Measurements from ENCODE around the gene CHST9.

CHST9 gene

DNA sequence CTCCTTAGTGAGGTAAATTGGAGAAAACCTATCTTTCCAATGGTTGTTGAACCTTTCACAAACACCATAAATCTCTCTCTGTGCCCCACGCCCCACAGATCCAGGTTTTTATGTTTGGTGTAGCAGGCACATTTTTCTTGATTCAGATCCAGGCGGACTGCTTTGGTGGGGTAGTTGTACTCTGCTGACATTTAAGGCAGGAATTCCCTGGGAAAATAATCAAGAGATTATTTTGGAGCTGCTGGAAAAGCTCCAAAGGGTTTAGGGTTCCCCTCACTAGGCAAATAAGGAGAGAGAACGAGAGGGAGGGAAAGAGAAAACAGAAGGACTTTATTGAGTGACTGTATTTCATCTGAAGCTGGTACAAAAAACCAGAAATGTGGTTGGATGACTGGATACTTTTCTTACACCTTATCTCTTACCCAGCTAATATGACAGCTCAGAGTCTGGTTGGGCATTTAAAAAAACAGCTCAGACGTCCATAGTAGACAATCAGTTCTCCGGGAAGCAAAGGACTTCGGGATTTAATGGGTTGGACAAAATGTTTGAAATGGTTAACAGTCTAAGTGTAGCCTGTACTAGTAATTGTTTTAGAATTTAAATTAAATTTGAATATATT is 316.0 kb downstream of the CHST9 start:
- DNase-seq (ENCODE audit: low read depth in 2 of 3, low spot score in 1 of 3) = no peak

DNA sequence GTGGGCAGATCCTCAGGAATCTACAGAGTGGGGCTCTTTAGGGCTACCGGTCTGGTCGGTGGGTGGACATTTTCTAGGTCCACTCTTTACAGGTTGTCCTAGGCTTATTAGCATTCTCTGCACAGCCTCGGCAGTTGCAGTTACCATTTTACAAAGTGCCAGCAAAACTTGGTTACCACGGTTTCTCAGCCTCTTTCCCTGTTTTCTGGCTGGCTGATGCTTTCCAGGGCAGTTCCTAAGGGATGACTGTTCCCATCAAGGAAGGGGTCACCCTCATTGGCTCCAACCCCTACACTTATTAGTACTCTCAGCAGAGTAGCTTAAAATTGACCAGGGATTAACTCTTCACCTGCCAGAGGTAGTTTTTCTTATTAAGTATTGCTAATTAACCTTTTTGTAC is 317.6 kb downstream of the CHST9 start:
- DNase-seq (ENCODE audit: low read depth in 2 of 3, low spot score in 1 of 3) = no peak

DNA sequence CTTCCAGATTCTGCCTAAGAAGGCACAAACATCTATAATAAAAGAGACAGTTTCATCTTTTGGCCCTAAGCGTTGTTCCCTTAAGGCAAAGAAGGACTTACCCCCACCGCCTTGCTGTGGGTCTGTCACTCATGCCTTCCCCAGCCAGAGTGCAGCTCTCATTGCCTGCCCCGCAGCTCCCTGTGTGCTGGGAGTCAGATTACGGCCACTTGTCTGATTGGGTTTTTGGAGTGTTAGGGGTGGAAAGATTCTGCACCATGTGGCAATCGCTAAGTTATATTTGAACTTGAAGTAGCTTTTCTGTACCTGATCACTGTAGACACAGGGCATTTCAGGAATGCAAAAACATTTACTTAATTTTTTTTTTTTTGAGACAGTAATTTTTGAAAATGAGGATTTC is 319.6 kb downstream of the CHST9 start, which contains the start of gene AQP4:
AQP4 (minus strand) TSS at position 151 of the 400 bp plus-strand sequence; CDS start at position 133, 18 bp downstream.
- no peak for DNase-seq (ENCODE audit: low read depth in 2 of 3, low spot score in 1 of 3)

DNA sequence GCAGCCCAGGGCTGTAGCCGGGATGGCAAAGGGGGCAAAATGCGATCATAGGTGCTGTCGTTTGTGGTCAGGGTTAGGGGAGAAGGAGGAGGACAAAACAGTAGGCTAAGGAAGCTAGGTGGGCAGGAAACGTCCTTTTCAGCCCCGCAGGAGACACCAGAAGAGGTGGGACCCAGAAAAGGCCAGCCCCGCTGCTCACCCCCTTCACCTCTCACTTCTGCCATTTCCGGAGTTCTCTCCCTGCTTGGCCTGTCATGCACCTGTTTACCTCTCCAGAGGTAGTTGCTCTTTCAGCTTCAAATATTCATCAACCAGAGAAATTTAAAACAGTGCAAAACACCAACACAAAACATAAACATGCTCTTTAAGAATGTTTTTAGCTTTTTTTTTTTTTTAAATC is 320.4 kb downstream of the CHST9 start:
- no peak for DNase-seq (ENCODE audit: low read depth in 2 of 3, low spot score in 1 of 3)

DNA sequence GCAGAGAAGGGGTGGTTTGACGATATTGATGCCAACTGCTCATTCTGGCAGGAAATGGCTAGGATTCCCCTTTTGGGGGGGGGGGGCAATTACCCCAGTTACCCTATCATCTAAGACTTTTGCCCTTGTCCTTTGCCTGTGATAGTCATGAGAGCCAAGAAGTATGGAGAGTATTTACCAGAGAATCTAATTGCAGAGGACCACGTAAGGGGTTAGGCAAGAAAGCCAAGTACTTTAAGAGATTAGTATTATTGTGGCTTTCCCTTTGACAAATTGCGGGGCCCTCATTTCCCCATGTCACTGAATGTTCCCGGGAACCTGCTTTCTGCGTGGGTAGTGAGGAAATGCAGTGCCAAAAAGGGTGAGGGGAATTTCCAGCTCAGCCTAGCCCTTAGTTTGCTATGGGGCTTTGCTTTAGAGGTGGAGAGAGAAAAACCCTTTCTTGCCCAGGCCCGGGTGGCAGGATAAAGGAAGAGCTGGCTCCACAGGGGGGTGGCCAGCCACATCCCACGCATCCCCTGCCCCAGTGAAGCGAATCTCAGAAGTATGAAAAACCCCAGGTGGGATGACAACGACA is 321.1 kb downstream of the CHST9 start:
- DNase-seq (ENCODE audit: low read depth in 2 of 3, low spot score in 1 of 3) = no peak

DNA sequence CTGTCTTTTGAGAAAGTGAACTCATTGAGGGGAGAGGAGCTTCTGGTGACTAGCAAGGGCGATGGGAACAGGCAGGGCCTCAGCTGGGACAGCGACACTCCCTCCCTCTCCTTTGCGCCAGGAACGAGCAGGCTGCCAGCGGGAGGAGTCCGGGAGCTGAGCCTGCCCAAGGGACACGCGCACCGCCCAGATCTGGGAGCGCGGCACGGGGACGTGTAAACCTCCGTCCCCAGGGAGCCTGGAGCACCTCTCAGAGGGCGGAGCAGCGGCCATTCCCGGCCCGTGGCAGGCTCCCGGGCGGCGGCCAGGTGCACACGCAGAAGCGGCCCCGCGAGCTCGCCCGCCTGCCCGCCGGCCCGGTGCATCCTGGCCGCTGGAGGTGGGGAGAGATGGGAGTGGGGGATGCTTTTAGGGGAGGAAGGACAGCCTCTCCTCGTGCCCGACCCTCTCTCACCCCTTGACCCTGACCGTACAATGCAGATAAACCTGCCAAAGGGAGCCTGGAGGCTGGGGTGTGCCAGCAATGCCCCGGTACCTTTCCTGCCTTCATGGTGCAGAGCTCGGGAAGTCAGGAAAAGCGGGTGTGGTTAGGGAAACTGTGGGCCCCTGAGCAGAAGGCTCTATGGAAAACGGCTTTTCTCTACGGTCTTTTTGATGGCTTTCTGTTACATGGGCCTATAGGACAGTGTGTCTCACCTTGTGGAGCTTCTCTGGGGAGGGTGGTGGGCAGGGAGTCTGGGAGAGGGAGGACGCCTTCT is 321.8 kb downstream of the CHST9 start:
- DNase-seq (ENCODE audit: low read depth in 2 of 3, low spot score in 1 of 3) = no peak

DNA sequence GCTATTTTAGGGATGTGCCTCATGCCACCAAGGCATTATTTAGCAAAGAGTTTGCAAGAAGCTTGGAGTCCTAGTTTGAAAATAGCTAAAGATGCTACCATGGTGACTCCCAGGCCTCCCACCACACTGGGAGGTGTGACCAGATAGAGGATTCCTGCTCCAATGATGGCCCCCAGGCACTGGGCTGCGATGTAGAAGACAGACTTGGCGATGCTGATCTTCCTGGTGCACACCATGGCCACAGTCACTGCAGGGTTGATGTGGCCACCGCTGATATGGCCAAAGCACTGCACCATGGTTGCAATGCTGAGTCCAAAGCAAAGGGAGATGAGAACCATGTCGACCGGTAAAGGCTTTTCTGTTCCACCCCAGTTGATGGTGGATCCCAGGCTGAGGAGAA is 323.0 kb downstream of the CHST9 start:
- no peak for DNase-seq (ENCODE audit: low read depth in 2 of 3, low spot score in 1 of 3)

Measured in stimulated activated CD4-positive, alpha-beta T cell treated with anti-CD3 and anti-CD28 coated beads, Interleukin-12 subunit alpha, Interleukin-12 subunit beta, amount 100 ng/mL, for 48 hours (primary cell).